H1 (cell line): ENCODE measurements around the gene JMJD8. TPM values are rescaled to one million over a fixed set of nuclear protein-coding genes. Genes with fewer than 3 reads are reported as not detected.

ENCODE experiments used
- CTCF ChIA-PET: fragments of 300-600 bp; sonication (Branson Sonifier 250); formaldehyde crosslinking; loops from one replicate; lab custom pipeline; 2021; ENCODE audit not compliant: partially characterized antibody; lab: Charles Lee
- POLR2A ChIA-PET: fragments of 300-600 bp; sonication (Branson Sonifier 250); formaldehyde crosslinking; loops from one replicate; lab custom pipeline; 2021; ENCODE audit warnings: inconsistent platforms; ENCODE audit not compliant: partially characterized antibody; lab: Charles Lee
- DNase-seq, 2 experiments: peaks; one replicate each; pipeline versions ENCODE4 v3.0.0 to v3.0.0-alpha.2; 2010 to 2022; ENCODE audit warnings: low spot score in 2 of 2, low read depth in 1 of 2, mixed read lengths in 1 of 2
- FAIRE-seq: peaks from 2 replicates; lab custom pipeline; 2011; peaks lifted over from hg19 to GRCh38; lab: Jason Lieb, UNC
- H2AFZ ChIP-seq: 2 replicates; pipeline ENCODE4 v1.8.1; 2012; ENCODE audit warnings: low read length, inconsistent platforms
- H2AK5ac ChIP-seq: 2 replicates; pipeline ENCODE4 v1.6.1; 2013; ENCODE audit warnings: low read depth, low read length
- H2BK120ac ChIP-seq: replicated peaks from 2 replicates; pipeline ENCODE3; 2013; ENCODE audit warnings: low read depth, low read length, inconsistent platforms
- H2BK12ac ChIP-seq: 2 replicates; pipeline ENCODE4 v1.6.1; 2013; ENCODE audit warnings: low read depth, low read length
- H2BK15ac ChIP-seq: 2 replicates; pipeline ENCODE4 v1.6.1; 2013; ENCODE audit warnings: low read length
- H2BK20ac ChIP-seq: 2 replicates; pipeline ENCODE4 v1.6.1; 2013; ENCODE audit warnings: low read length
- H2BK5ac ChIP-seq: 2 replicates; pipeline ENCODE4 v1.6.1; 2013; ENCODE audit warnings: low read depth, low read length
- H3K14ac ChIP-seq: 2 replicates; pipeline ENCODE4 v1.6.1; 2013; ENCODE audit warnings: inconsistent platforms; ENCODE audit not compliant: insufficient read length
- H3K18ac ChIP-seq: 2 replicates; pipeline ENCODE4 v1.6.1; 2013; ENCODE audit warnings: low read length; ENCODE audit errors: extremely low read depth
- H3K23ac ChIP-seq: 2 replicates; pipeline ENCODE4 v1.6.1; 2013; ENCODE audit warnings: inconsistent platforms; ENCODE audit not compliant: insufficient read length
- H3K23me2 ChIP-seq: 2 replicates; pipeline ENCODE4 v1.6.1; 2013; ENCODE audit warnings: low read depth, low read length
- H3K27ac ChIP-seq: 2 replicates; pipeline ENCODE4 v1.6.1; 2011; ENCODE audit warnings: low read depth, low read length, inconsistent platforms
- H3K27me3 ChIP-seq, 4 experiments: replicated peaks in 1 of 4; 1 replicate in 1 of 4; 2 replicates in 3 of 4; pipeline versions ENCODE4 v1.6.1 to v1.8.1; 2011 to 2013; ENCODE audit warnings: low read length in 3 of 4, mild to moderate bottlenecking in 3 of 4, inconsistent platforms in 2 of 4, mixed read lengths in 2 of 4, moderate library complexity in 1 of 4; ENCODE audit not compliant: control insufficient read depth in 3 of 4, insufficient read depth in 3 of 4; ENCODE audit errors: extremely low read depth in 1 of 4
- H3K36me3 ChIP-seq, 4 experiments: 2 replicates each; pipeline versions ENCODE4 v1.6.1 to v1.8.1; 2011 to 2013; ENCODE audit warnings: mild to moderate bottlenecking in 4 of 4, low read length in 3 of 4, moderate library complexity in 2 of 4, control low read depth in 1 of 4, inconsistent platforms in 1 of 4; ENCODE audit not compliant: insufficient read depth in 4 of 4, control insufficient read depth in 2 of 4
- H3K4ac ChIP-seq: replicated peaks from 2 replicates; pipeline ENCODE3; 2013; ENCODE audit warnings: low read length, low read depth, mixed read lengths, inconsistent platforms; ENCODE audit not compliant: insufficient read length
- H3K4me1 ChIP-seq, 4 experiments: replicated peaks in 1 of 4; 1 replicate in 1 of 4; 2 replicates in 3 of 4; pipeline versions ENCODE4 v1.6.1 to v1.8.1; 2011 to 2013; ENCODE audit warnings: low read length in 3 of 4, inconsistent platforms in 2 of 4, mixed read lengths in 1 of 4; ENCODE audit not compliant: insufficient read depth in 4 of 4, control insufficient read depth in 3 of 4
- H3K4me2 ChIP-seq, 2 experiments: 2 replicates each; pipeline versions ENCODE4 v1.6.1 to v1.8.1; 2011 to 2013; ENCODE audit warnings: low read depth in 2 of 2, low read length in 2 of 2, control low read depth in 1 of 2, inconsistent platforms in 1 of 2, mild to moderate bottlenecking in 1 of 2; ENCODE audit not compliant: insufficient read depth in 1 of 2
- H3K4me3 ChIP-seq, 4 experiments: fragments of 200-600, 300-600 bp in 1 of 4; sonication (generic), shearing (Covaris generic), sonication (Bioruptor Twin) in 1 of 4; 2 replicates each; pipeline versions ENCODE4 v1.5.1 to v1.8.1; 2011 to 2016; ENCODE audit warnings: low read length in 4 of 4, low read depth in 3 of 4, control low read depth in 2 of 4, inconsistent platforms in 2 of 4, mild to moderate bottlenecking in 2 of 4, mixed read lengths in 1 of 4, moderate library complexity in 1 of 4; ENCODE audit not compliant: insufficient read depth in 2 of 4; ENCODE audit errors: extremely low read depth in 1 of 4
- H3K56ac ChIP-seq: replicated peaks from 2 replicates; pipeline ENCODE3; 2013; ENCODE audit warnings: low read depth, mild to moderate bottlenecking, mixed read lengths, low read length, inconsistent platforms; ENCODE audit not compliant: insufficient read length
- H3K79me1 ChIP-seq: 2 replicates; pipeline ENCODE4 v1.6.1; 2013; ENCODE audit warnings: low read depth, low read length, control low read depth
- H3K79me2 ChIP-seq, 2 experiments: 2 replicates each; pipeline versions ENCODE4 v1.6.1 to v1.8.1; 2012 to 2013; ENCODE audit warnings: low read length in 2 of 2, mild to moderate bottlenecking in 2 of 2, inconsistent platforms in 1 of 2; ENCODE audit not compliant: insufficient read depth in 2 of 2, control insufficient read depth in 1 of 2
- H3K9ac ChIP-seq, 4 experiments: replicated peaks in 1 of 4; 1 replicate in 1 of 4; 2 replicates in 3 of 4; pipeline versions ENCODE4 v1.6.1 to v1.8.1; 2011 to 2013; ENCODE audit warnings: low read depth in 3 of 4, low read length in 3 of 4, control low read depth in 2 of 4, mild to moderate bottlenecking in 2 of 4, moderate library complexity in 2 of 4, inconsistent platforms in 1 of 4; ENCODE audit errors: extremely low read depth in 1 of 4
- H3K9me3 ChIP-seq, 2 experiments: 2 replicates each; pipeline versions ENCODE4 v1.6.1 to v1.8.1; 2012 to 2013; ENCODE audit warnings: mild to moderate bottlenecking in 2 of 2, moderate library complexity in 2 of 2, control low read depth in 1 of 2, inconsistent platforms in 1 of 2, low read depth in 1 of 2, low read length in 1 of 2, mixed read lengths in 1 of 2; ENCODE audit not compliant: insufficient read depth in 2 of 2
- H4K20me1 ChIP-seq, 2 experiments: replicated peaks in 1 of 2; 2 replicates each; pipeline versions ENCODE3 to v1.8.1; 2011 to 2013; ENCODE audit warnings: inconsistent platforms in 2 of 2, low read length in 2 of 2, mild to moderate bottlenecking in 1 of 2; ENCODE audit not compliant: insufficient read depth in 2 of 2, control insufficient read depth in 1 of 2
- H4K5ac ChIP-seq: 2 replicates; pipeline ENCODE4 v1.6.1; 2013; ENCODE audit warnings: low read length, low read depth, mixed read lengths, inconsistent platforms; ENCODE audit not compliant: insufficient read length
- H4K8ac ChIP-seq: 2 replicates; pipeline ENCODE4 v1.8.0; 2013; ENCODE audit warnings: mild to moderate bottlenecking, moderate library complexity, low read length, inconsistent platforms; ENCODE audit not compliant: insufficient read depth; ENCODE audit errors: extremely low read depth
- H4K91ac ChIP-seq: replicated peaks from 2 replicates; pipeline ENCODE3; 2013; ENCODE audit warnings: low read length, mixed read lengths, inconsistent platforms; ENCODE audit not compliant: insufficient read length
- ASH2L ChIP-seq: fragments of 200-600, 300-600 bp; sonication (generic); IDR thresholded peaks from one replicate; pipeline ENCODE4 v1.7.1; 2017; ENCODE audit warnings: low read length
- BACH1 ChIP-seq: IDR thresholded peaks from 2 replicates; pipeline ENCODE4 v1.6.1; 2012; ENCODE audit warnings: low read length, improper control_type of control experiment
- CHD2 ChIP-seq: IDR thresholded peaks from 2 replicates; pipeline ENCODE4 v1.6.1; 2012; ENCODE audit warnings: low read length, improper control_type of control experiment
- HDAC2 ChIP-seq, 2 experiments: fragments of 300-600 bp in 1 of 2; sonication (generic) in 1 of 2; IDR thresholded peaks; 2 replicates each; pipeline ENCODE4 v1.6.1; 2011 to 2012; ENCODE audit warnings: low read depth in 2 of 2, low read length in 2 of 2, mild to moderate bottlenecking in 2 of 2, moderate library complexity in 2 of 2, borderline replicate concordance in 1 of 2, inconsistent platforms in 1 of 2
- RFX5 ChIP-seq: IDR thresholded peaks from 2 replicates; pipeline ENCODE4 v1.6.1; 2011; ENCODE audit warnings: low read depth, low read length, improper control_type of control experiment, borderline replicate concordance
- whole genome bisulfite sequencing, 2 experiments: shearing (Covaris generic) in 1 of 2; methylation state at CpG; one replicate each; pipeline versions ENCODE4 v1.1.6 to v1.1.7; 2013 to 2015; ENCODE audit warnings: low lambda C conversion rate in 2 of 2, mixed read lengths in 2 of 2, inconsistent platforms in 1 of 2, low coverage in 1 of 2, missing lambda C conversion rate in 1 of 2; ENCODE audit not compliant: insufficient replicate concordance in 2 of 2, insufficient coverage in 1 of 2, insufficient read length in 1 of 2; ENCODE audit errors: extremely low coverage in 1 of 2, missing lambda C conversion rate in 1 of 2; 5-methylcytosine and 5-hydroxymethylcytosine counted together
- polyA plus RNA-seq, 7 experiments: library from polyadenylated mRNA; depleted of rRNA in 3 of 7; stranded (reverse) in 5 of 7; unstranded in 2 of 7; fragments of >200 nt in 5 of 7; fragments of 200-250 nt in 2 of 7; gene quantifications; 1 replicate in 5 of 7; 2 replicates in 1 of 7; 4 replicates in 1 of 7; pipeline versions ENCODE4 v1.2.1 to v1.2.3, GENCODE V29; 2011 to 2013; ENCODE audit warnings: missing spikeins in 2 of 7, mixed read lengths in 2 of 7
- total RNA-seq: library from RNA; stranded (reverse); fragmentation: NEBNext Ultra II Directional; extraction: Animal tissue kit (Norgen Biotek cat#: 25700); gene quantifications from 2 replicates; pipeline ENCODE4 v1.2.1, GENCODE V29; 2021
- TF ChIP-seq, protein P1 (sequence below), 3 experiments: IDR thresholded peaks; 1 replicate in 2 of 3; 2 replicates in 1 of 3; pipeline versions ENCODE4 v1.5.1 to v1.6.1; 2011; ENCODE audit warnings: low read length in 3 of 3, mild to moderate bottlenecking in 3 of 3, inconsistent platforms in 2 of 3, low read depth in 1 of 3, moderate library complexity in 1 of 3; ENCODE audit not compliant: insufficient read depth in 1 of 3; ENCODE audit errors: control extremely low read depth in 1 of 3
- TF ChIP-seq, protein P2 (sequence below): IDR thresholded peaks from 2 replicates; pipeline ENCODE4 v1.6.1; 2011; ENCODE audit warnings: low read depth, mild to moderate bottlenecking, low read length; ENCODE audit not compliant: insufficient read depth

Gene JMJD8
- total and polyA plus RNA-seq, 2 of the 8 experiments (the other 6 are each of a cell fraction or from before 2014, with no cell fraction given): 46.4 to 87.4 TPM

DNA sequence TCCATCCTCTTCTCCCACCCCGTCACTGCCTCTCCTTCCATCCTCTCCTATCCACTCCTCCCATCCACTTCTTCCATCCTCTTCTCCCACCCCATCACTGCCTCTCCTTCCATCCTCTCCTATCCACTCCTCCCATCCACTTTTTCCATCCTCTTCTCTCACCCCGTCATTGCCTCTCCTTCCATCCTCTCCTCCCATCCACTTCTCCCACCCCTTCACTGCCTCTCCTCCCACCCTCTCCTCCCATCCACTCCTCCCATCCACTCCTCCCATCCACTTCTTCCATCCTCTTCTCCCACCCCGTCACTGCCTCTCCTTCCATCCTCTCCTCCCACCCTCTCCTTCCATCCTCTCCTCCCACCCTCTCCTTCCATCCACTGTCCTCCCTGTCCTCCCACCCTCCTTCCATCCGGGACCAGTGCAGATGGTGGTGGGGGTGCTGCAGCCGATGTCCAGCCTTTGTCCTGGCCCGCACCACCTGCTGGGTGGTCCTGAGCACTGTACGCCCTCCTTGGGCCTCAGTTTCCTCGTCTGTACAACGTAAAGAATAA, 52.3 kb downstream of the JMJD8 start:
- Histone ChIP-seq H4K20me1 (peaks cover 3 to 10% of the 10 kb centered on the region in 2 experiments), H3K9ac (no peak overlapping the region), H3K79me1 (no peaks in the 10 kb centered on the region), H4K8ac (no peak overlapping the region; the same call in 1 of the 2 replicates), H3K18ac (no peak overlapping the region), H3K4me3 (no peak overlapping the region), H3K79me2 (peaks cover 0 to 6% of the 10 kb centered on the region in 2 experiments; a peak in 1 of 4 replicates), H2BK120ac (no peak overlapping the region), H3K14ac (no peak overlapping the region), H2BK12ac (no peak overlapping the region), H3K23me2 (peaks cover 8% of the 10 kb centered on the region; the same call in 1 of the 2 replicates), H3K4ac (no peak overlapping the region), H3K56ac (no peak overlapping the region), H4K91ac (no peak overlapping the region), H3K27ac (no peak overlapping the region), H4K5ac (no peak overlapping the region), H3K23ac (no peak overlapping the region), H3K27me3 (no peaks in the 10 kb centered on the region), H3K36me3 (peaks cover 0 to 21% (median 3%) of the 10 kb centered on the region in 4 experiments; a peak in 4 of 8 replicates), H2AK5ac (peak overlapping the region; percentile 11; the same call in 1 of the 2 replicates), H2BK5ac (no peak overlapping the region), H2BK20ac (no peak overlapping the region), H3K4me2 (peak overlapping the region; percentile 11 to 79; a peak in 1 of 4 replicates), H2AFZ (no peak overlapping the region), H3K9me3 (no peaks in the 10 kb centered on the region), H2BK15ac (no peak overlapping the region), H3K4me1 (peaks cover 0 to 29% (median 22%) of the 10 kb centered on the region in 4 experiments; a peak in 6 of 7 replicates)
- CTCF ChIA-PET: interaction anchor here (0.7 to 1.9 kb wide), 2 partner anchors 12 to 16 kb away, joined by 3 to 6 read pairs; no protein-coding TSS in a partner anchor
- 93 to 100% methylated on average over 1 to 9 of the region's 9 CpGs for WGBS, 2 experiments
- DNase-seq (no peak), FAIRE-seq (no peak)
- POLR2A ChIA-PET: interaction anchor here (0.6 to 1.4 kb wide), 6 partner anchors 13 to 232 kb away, joined by 3 to 5 read pairs (median 4); partner anchors contain the start of gene RAB40C
- TF ChIP-seq ASH2L (no peak), RFX5 (no peak), HDAC2 (IDR thresholded peaks at IDR 0.05; ENCODE audit: borderline replicate concordance in 1 of 2, low read depth in 2 of 2, low read length in 2 of 2) (no peak), CHD2 (no peak), BACH1 (no peak)
- TF ChIP-seq, protein P1, sequence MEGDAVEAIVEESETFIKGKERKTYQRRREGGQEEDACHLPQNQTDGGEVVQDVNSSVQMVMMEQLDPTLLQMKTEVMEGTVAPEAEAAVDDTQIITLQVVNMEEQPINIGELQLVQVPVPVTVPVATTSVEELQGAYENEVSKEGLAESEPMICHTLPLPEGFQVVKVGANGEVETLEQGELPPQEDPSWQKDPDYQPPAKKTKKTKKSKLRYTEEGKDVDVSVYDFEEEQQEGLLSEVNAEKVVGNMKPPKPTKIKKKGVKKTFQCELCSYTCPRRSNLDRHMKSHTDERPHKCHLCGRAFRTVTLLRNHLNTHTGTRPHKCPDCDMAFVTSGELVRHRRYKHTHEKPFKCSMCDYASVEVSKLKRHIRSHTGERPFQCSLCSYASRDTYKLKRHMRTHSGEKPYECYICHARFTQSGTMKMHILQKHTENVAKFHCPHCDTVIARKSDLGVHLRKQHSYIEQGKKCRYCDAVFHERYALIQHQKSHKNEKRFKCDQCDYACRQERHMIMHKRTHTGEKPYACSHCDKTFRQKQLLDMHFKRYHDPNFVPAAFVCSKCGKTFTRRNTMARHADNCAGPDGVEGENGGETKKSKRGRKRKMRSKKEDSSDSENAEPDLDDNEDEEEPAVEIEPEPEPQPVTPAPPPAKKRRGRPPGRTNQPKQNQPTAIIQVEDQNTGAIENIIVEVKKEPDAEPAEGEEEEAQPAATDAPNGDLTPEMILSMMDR (IDR thresholded peaks at IDR 0.05; ENCODE audit: control extremely low read depth in 1 of 3, insufficient read depth in 1 of 3, low read depth in 1 of 3, low read length in 3 of 3): no peak
- TF ChIP-seq, protein P2, sequence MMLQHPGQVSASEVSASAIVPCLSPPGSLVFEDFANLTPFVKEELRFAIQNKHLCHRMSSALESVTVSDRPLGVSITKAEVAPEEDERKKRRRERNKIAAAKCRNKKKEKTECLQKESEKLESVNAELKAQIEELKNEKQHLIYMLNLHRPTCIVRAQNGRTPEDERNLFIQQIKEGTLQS: no peak
